ENCODE data around the gene STON1.

- no peak for TF ChIP-seq POLR2A (IDR thresholded peaks at IDR 0.05; ENCODE audit: low read depth, low read length)
- no peak for TF ChIP-seq POLR2AphosphoS5 (IDR thresholded peaks at IDR 0.05; ENCODE audit: low read depth, low read length)
- no peak for TF ChIP-seq TAF1 (IDR thresholded peaks at IDR 0.05; ENCODE audit: low read depth, low read length)
Observed at GRCh38 chr2:48566592-48567310, 36.8 kb downstream of the STON1 start.

Data from GM12891 (cell line).